Lung (tissue), 12 donors: ENCODE results near the gene SGPL1. TPM values are rescaled to one million over a fixed set of nuclear protein-coding genes. Genes with fewer than 3 reads are reported as not detected.

Source experiments
- ATAC-seq: fragments of 200-7000 bp; cut with Tn5 transposase; one replicate; pipeline ENCODE4 v1.9.1; 2020; ENCODE audit warnings: moderate number of reproducible peaks; ENCODE audit not compliant: insufficient read depth, low FRiP score
- DNase-seq, 3 donors: peaks; one replicate each; pipeline ENCODE4 v3.0.0-alpha.2; 2013 to 2017
- H3K27ac ChIP-seq, 2 donors: one replicate each; pipeline ENCODE4 v1.5.1; 2013; ENCODE audit warnings: mild to moderate bottlenecking in 2 of 2, moderate library complexity in 2 of 2, control low read depth in 1 of 2, inconsistent platforms in 1 of 2, low read depth in 1 of 2, low read length in 1 of 2
- H3K27me3 ChIP-seq, 3 donors: one replicate each; pipeline ENCODE4 v1.5.1; 2013; ENCODE audit warnings: low read length in 2 of 3; ENCODE audit not compliant: control insufficient read depth in 3 of 3, insufficient read depth in 3 of 3
- H3K36me3 ChIP-seq, 4 donors: one replicate each; pipeline ENCODE4 v1.5.1; 2013; ENCODE audit warnings: low read length in 4 of 4, mild to moderate bottlenecking in 1 of 4, moderate library complexity in 1 of 4; ENCODE audit not compliant: control insufficient read depth in 4 of 4, insufficient read depth in 4 of 4
- H3K4me1 ChIP-seq, 5 donors: one replicate each; pipeline ENCODE4 v1.5.1; 2013; ENCODE audit warnings: low read length in 5 of 5, mild to moderate bottlenecking in 2 of 5, moderate library complexity in 1 of 5; ENCODE audit not compliant: control insufficient read depth in 5 of 5, insufficient read depth in 5 of 5
- H3K4me3 ChIP-seq: one replicate; pipeline ENCODE4 v1.5.1; 2013; ENCODE audit warnings: mild to moderate bottlenecking, control low read depth, moderate library complexity
- H3K9ac ChIP-seq, 2 donors: one replicate each; pipeline ENCODE4 v1.5.1; 2013; ENCODE audit warnings: low read length in 2 of 2, control low read depth in 1 of 2; ENCODE audit not compliant: insufficient read depth in 1 of 2
- H3K9me3 ChIP-seq, 4 donors: one replicate each; pipeline ENCODE4 v1.5.1; 2013; ENCODE audit warnings: low read length in 3 of 4, mild to moderate bottlenecking in 1 of 4, moderate library complexity in 1 of 4; ENCODE audit not compliant: control insufficient read depth in 4 of 4, insufficient read depth in 3 of 4
- WGBS, 2 donors: extraction: QIAGEN DNeasy Blood & Tissue Kit; methylation state at CpG; one replicate each; pipeline ENCODE4 v1.1.7; 2013; 5-methylcytosine and 5-hydroxymethylcytosine counted together
- polyA plus RNA-seq, 2 donors: library from polyadenylated mRNA; stranded (reverse); fragments of 200-250 nt; gene quantifications; one replicate each; pipeline ENCODE4 v1.2.1, GENCODE V29; 2013
- total RNA-seq, 2 donors: library from RNA; depleted of rRNA in 1 of 2; stranded (reverse); fragments of >200 nt in 1 of 2; gene quantifications; one replicate each; pipeline ENCODE4 v1.2.1, GENCODE V29; 2014 to 2021
- TF ChIP-seq, protein P1 (sequence below): IDR thresholded peaks from 2 replicates; pipeline ENCODE4 v1.5.1; 2012; ENCODE audit warnings: mild to moderate bottlenecking; ENCODE audit errors: control extremely low read depth, extremely low read depth
- donor health status: control.
- donor health status: control.
- donor health status: Bipolar disorder and iron deficiency.
- donor health status: healthy.
- donor health status: DM: yes; HTN: yes; CAD: no.

Gene SGPL1
- total and polyA plus RNA-seq, 4 donors: 8.3 to 57.4 (median 30.8) TPM

DNA sequence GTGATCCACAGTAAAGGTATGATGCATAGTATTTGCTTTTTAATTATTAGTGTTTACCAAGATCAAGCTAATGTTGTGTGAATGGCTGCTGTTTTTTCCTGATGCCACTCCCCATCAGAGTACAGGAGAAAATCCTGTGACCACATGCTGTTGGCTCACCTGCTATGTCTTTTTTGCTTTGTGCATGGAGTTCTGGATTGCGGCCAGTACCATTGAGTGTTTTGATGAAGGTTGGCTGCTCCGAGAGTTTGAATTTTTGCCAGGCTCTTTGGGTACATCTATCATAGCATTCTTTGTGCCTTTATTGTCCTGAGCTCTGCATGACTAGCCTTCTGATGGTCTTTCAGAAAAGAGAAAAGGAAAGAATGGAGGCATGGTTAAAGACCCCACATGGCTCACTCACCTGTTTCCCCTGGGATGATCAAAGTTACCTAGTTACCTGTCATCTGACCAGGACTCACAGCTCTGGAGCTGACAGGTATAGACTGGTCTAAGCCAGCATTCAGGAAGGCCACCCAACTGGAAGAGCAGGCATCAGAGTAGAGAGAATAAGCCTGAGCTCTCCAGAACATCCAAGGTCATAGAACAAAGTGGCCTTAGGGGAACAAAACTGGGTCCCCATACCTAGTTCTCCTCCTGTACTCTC, 11.8 kb upstream of the SGPL1 start:
- DNase-seq: no peak
- Histone ChIP-seq H3K27ac (no peak overlapping the region), H3K9ac (no peak overlapping the region), H3K36me3 (no peaks in the 10 kb centered on the region), H3K4me1 (peaks cover 0 to 2% (median 0%) of the 10 kb centered on the region in 5 donors), H3K27me3 (no peaks in the 10 kb centered on the region), H3K9me3 (no peaks in the 10 kb centered on the region), H3K4me3 (no peak overlapping the region)
- 60 to 82% methylated on average over 2 of the region's 2 CpGs for WGBS, 2 donors
- ATAC-seq: no peak
- TF ChIP-seq, protein P1, sequence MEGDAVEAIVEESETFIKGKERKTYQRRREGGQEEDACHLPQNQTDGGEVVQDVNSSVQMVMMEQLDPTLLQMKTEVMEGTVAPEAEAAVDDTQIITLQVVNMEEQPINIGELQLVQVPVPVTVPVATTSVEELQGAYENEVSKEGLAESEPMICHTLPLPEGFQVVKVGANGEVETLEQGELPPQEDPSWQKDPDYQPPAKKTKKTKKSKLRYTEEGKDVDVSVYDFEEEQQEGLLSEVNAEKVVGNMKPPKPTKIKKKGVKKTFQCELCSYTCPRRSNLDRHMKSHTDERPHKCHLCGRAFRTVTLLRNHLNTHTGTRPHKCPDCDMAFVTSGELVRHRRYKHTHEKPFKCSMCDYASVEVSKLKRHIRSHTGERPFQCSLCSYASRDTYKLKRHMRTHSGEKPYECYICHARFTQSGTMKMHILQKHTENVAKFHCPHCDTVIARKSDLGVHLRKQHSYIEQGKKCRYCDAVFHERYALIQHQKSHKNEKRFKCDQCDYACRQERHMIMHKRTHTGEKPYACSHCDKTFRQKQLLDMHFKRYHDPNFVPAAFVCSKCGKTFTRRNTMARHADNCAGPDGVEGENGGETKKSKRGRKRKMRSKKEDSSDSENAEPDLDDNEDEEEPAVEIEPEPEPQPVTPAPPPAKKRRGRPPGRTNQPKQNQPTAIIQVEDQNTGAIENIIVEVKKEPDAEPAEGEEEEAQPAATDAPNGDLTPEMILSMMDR: no peak

DNA sequence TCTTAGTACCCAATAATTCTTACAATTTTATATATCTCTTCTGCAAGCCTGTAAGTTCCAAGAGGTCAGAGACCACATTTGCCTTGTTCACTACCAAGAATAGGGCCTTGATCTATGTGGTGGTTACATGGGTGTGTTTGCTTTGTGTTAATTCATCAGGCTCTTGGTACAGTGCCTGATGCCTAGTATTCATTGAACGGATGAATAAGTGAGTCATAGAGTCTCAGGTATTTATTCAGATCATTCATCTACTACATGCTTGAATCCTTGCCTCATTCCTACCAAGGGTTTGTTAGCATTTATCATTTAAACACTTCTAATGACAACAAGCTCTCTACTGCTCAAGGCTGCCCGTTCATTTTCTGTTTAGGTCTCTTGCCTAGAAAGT, 11.3 kb upstream of the SGPL1 start:
- H3K36me3 ChIP-seq: no peaks in the 10 kb centered on the region
- H3K27ac ChIP-seq: no peak overlapping the region
- TF ChIP-seq, protein P1: no peak
- DNase-seq (no peak), ATAC-seq (no peak)
- no peak overlapping the region for H3K4me3 ChIP-seq
- no peaks in the 10 kb centered on the region for H3K27me3 ChIP-seq
- peaks cover 0 to 4% (median 0%) of the 10 kb centered on the region in 5 donors for H3K4me1 ChIP-seq
- H3K9ac ChIP-seq: no peak overlapping the region
- H3K9me3 ChIP-seq: no peaks in the 10 kb centered on the region
- WGBS, 2 donors: 56 to 83% methylated on average over 2 of the region's 2 CpGs

DNA sequence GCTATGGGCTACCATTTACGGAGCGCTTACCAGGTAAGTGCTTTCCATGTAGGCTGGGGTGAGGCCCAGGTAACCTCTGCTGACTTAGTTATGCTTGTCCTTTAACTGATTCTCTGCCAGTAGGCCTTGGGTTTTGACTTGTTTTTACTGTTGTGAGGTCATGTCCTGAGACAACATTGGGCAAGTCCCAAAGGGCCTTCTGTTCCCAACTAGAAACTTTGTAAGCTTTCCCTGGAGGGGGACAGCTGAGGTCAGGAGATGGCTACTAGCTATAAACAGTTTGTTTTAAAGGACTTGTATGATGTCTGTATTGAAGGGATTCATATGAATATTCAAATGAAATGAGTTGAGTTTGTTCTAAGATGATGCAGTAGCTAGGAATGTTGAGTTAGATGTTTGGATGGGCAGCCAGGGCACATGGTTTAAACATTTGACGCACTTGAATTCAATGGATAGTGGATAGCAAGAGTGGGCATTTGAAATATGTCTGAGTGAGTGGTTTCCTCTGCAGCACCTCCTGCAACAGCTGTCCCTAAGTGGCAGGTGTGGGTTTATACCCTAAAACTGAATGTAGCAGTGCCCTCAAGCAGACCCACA, 10.0 kb upstream of the SGPL1 start:
- DNase-seq: no peak
- WGBS, 2 donors: 97 to 98% methylated on average over 3 of the region's 3 CpGs
- no peak for ATAC-seq

More for the DNA sequence above, 10.0 kb upstream of the SGPL1 start:
- Histone ChIP-seq H3K9ac (no peak overlapping the region), H3K27me3 (no peaks in the 10 kb centered on the region), H3K4me3 (no peak overlapping the region), H3K27ac (no peak overlapping the region), H3K4me1 (peaks cover 0 to 4% (median 0%) of the 10 kb centered on the region in 5 donors), H3K36me3 (no peaks in the 10 kb centered on the region), H3K9me3 (no peaks in the 10 kb centered on the region)
- TF ChIP-seq, protein P1: no peak
